ENCODE data around the gene TARDBP. TPM values are rescaled to one million over a fixed set of nuclear protein-coding genes. Genes with fewer than 3 reads are reported as not detected.

The TARDBP gene
- total RNA-seq, 3 donors from 2014 or later (not counting 1 experiment from before 2014, with no cell fraction given): 148 to 171 (median 161) TPM

- Mint-ChIP-seq H3K27ac (no peak overlapping the region), H3K27me3 (ENCODE audit: low read depth in 2 of 2) (no peaks in the 10 kb centered on the region), H3K4me1 (peaks cover 19 to 31% of the 10 kb centered on the region in 2 donors), H3K36me3 (no peaks in the 10 kb centered on the region), H3K9me3 (no peaks in the 10 kb centered on the region), H3K4me3 (peak overlapping the region; percentile 35)
- intact Hi-C loops (cut with micrococcal nuclease): no loop called here
- H3K36me3 ChIP-seq (ENCODE audit: control insufficient read depth, insufficient read depth, low read length): peaks cover 4% of the 10 kb centered on the region
- no peak overlapping the region for H3K4me3 ChIP-seq (ENCODE audit: low read length)
- WGBS (ENCODE audit: insufficient coverage): 94% methylated on average over 8 of the region's 8 CpGs
- no peaks in the 10 kb centered on the region for H3K27me3 ChIP-seq (ENCODE audit: control insufficient read depth, insufficient read depth, low read length)
- peaks cover 33% of the 10 kb centered on the region for H3K4me1 ChIP-seq (ENCODE audit: control insufficient read depth, insufficient read depth, low read length)
- no peaks in the 10 kb centered on the region for H3K9me3 ChIP-seq (ENCODE audit: control insufficient read depth, insufficient read depth, low read length)
- ATAC-seq: no peak
- no peak for DNase-seq
- TF ChIP-seq CTCF (IDR thresholded peaks at IDR 0.05): no peak
- H3K27ac ChIP-seq (ENCODE audit: low read length): no peak overlapping the region
These were observed 45.0 kb downstream of the TARDBP start for GRCh38 chr1:11057477-11057876.

GRCh38 chr1:11058026-11058425 lies 45.6 kb downstream of the TARDBP start:
- Histone ChIP-seq H3K4me1 (ENCODE audit: control insufficient read depth, insufficient read depth, low read length) (peaks cover 37% of the 10 kb centered on the region), H3K27ac (ENCODE audit: low read length) (no peak overlapping the region), H3K4me3 (ENCODE audit: low read length) (no peak overlapping the region), H3K27me3 (ENCODE audit: control insufficient read depth, insufficient read depth, low read length) (no peaks in the 10 kb centered on the region), H3K36me3 (ENCODE audit: control insufficient read depth, insufficient read depth, low read length) (peaks cover 4% of the 10 kb centered on the region), H3K9me3 (ENCODE audit: control insufficient read depth, insufficient read depth, low read length) (no peaks in the 10 kb centered on the region)
- no peak for ATAC-seq
- Mint-ChIP-seq H3K4me1 (peaks cover 24 to 36% of the 10 kb centered on the region in 2 donors), H3K27ac (no peak overlapping the region), H3K4me3 (no peak overlapping the region), H3K9me3 (no peaks in the 10 kb centered on the region), H3K36me3 (no peaks in the 10 kb centered on the region), H3K27me3 (ENCODE audit: low read depth in 2 of 2) (no peaks in the 10 kb centered on the region)
- intact Hi-C loops (cut with micrococcal nuclease): no loop called here
- 97% methylated on average over 14 of the region's 14 CpGs for WGBS (ENCODE audit: insufficient coverage)
- DNase-seq: no peak
- TF ChIP-seq CTCF (IDR thresholded peaks at IDR 0.05): no peak

GRCh38 chr1:11058595-11059154 lies 46.2 kb downstream of the TARDBP start:
- TF ChIP-seq CTCF (IDR thresholded peaks at IDR 0.05): no peak
- no peak for DNase-seq
- H3K4me3 ChIP-seq (ENCODE audit: low read length): peak overlapping the region; percentile 34
- H3K36me3 Mint-ChIP-seq: no peaks in the 10 kb centered on the region
- H3K27ac Mint-ChIP-seq: peak overlapping the region; percentile 34 to 90
- H3K4me3 Mint-ChIP-seq: peak overlapping the region; percentile 91
- peaks cover 30 to 41% of the 10 kb centered on the region in 2 donors for H3K4me1 Mint-ChIP-seq
- H3K27me3 Mint-ChIP-seq (ENCODE audit: low read depth in 2 of 2): no peaks in the 10 kb centered on the region
- peaks cover 4% of the 10 kb centered on the region for H3K36me3 ChIP-seq (ENCODE audit: control insufficient read depth, insufficient read depth, low read length)
- H3K27ac ChIP-seq (ENCODE audit: low read length): no peak overlapping the region
- no peaks in the 10 kb centered on the region for H3K9me3 Mint-ChIP-seq
- H3K9me3 ChIP-seq (ENCODE audit: control insufficient read depth, insufficient read depth, low read length): no peaks in the 10 kb centered on the region
- H3K27me3 ChIP-seq (ENCODE audit: control insufficient read depth, insufficient read depth, low read length): no peaks in the 10 kb centered on the region
- intact Hi-C loops (cut with micrococcal nuclease): no loop called here
- H3K4me1 ChIP-seq (ENCODE audit: control insufficient read depth, insufficient read depth, low read length): peaks cover 44% of the 10 kb centered on the region
- 74% methylated on average over 28 of the region's 28 CpGs for WGBS (ENCODE audit: insufficient coverage)
- no peak for ATAC-seq
